T-helper 1 cell (primary cell): ENCODE data around the gene GAS6.
A peak's percentile ranks its signal among the peaks of the same experiment; 100 is the strongest.

ENCODE experiments used
- DNase-seq, 5 donors: peaks; one replicate each; pipeline ENCODE4 v3.0.0-alpha.2; 2012 to 2020

The GAS6 gene

GRCh38 chr13:113850722-113851479 is 13.0 kb downstream of the GAS6 start:
- DNase-seq = no peak

- no peak for DNase-seq
These were observed 13.7 kb downstream of the GAS6 start for GRCh38 chr13:113849981-113850721.

- DNase-seq = no peak
These were observed 14.3 kb downstream of the GAS6 start for GRCh38 chr13:113849546-113849945.

- DNase-seq = no peak
These were observed 15.2 kb downstream of the GAS6 start for GRCh38 chr13:113848431-113849260.

GRCh38 chr13:113848020-113848419 is 15.9 kb downstream of the GAS6 start:
- DNase-seq = no peak

GRCh38 chr13:113846636-113847318 is 17.1 kb downstream of the GAS6 start:
- peak in 1 of 5 donors; percentile 29 for DNase-seq

- no peak for DNase-seq
These were observed 17.9 kb downstream of the GAS6 start for GRCh38 chr13:113845723-113846635.

GRCh38 chr13:113845055-113845454 is 18.8 kb downstream of the GAS6 start:
- DNase-seq = peak in 1 of 5 donors; percentile 5

GRCh38 chr13:113843864-113844556 is 19.9 kb downstream of the GAS6 start:
- DNase-seq = peak in 1 of 5 donors; percentile 1

GRCh38 chr13:113843063-113843654 is 20.7 kb downstream of the GAS6 start:
- DNase-seq = peak in 1 of 5 donors; percentile 3

- peak in 1 of 5 donors; percentile 3 for DNase-seq
These were observed 21.4 kb downstream of the GAS6 start for GRCh38 chr13:113842336-113843062.

GRCh38 chr13:113841353-113841650 is 22.6 kb downstream of the GAS6 start:
- DNase-seq = no peak

- DNase-seq = no peak
These were observed 23.1 kb downstream of the GAS6 start for GRCh38 chr13:113840541-113841352.

- DNase-seq = no peak
These were observed 24.2 kb downstream of the GAS6 start for GRCh38 chr13:113839536-113840204.

- no peak for DNase-seq
These were observed 25.1 kb downstream of the GAS6 start for GRCh38 chr13:113838711-113839201.

- no peak for DNase-seq
These were observed 26.1 kb downstream of the GAS6 start for GRCh38 chr13:113837560-113838355.
